ENCODE results near the gene RC3H1.

DNA sequence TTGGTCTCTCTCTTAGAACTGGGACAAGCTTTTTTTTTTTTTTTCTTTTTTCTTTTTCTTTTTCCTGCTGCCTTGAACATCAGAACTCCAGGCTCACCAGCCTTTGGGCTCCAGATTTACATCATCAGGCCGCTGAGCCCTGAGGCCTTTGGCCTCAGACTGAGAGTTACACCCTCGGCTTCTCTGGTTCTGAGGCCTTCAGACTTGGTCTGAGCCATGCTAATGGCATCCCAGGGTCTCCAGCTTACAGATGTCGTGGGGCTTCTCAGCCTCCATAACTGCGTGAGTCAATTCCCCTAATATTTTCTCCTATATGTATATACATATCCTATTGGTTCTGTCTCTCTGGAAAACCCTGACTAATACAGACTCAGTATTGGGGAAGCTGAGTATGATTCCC lies 36.5 kb upstream of the RC3H1 start:
- TF ChIP-seq, protein P1, sequence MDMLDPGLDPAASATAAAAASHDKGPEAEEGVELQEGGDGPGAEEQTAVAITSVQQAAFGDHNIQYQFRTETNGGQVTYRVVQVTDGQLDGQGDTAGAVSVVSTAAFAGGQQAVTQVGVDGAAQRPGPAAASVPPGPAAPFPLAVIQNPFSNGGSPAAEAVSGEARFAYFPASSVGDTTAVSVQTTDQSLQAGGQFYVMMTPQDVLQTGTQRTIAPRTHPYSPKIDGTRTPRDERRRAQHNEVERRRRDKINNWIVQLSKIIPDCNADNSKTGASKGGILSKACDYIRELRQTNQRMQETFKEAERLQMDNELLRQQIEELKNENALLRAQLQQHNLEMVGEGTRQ (IDR thresholded peaks at IDR 0.05): no peak
- TF ChIP-seq SREBF2 (IDR thresholded peaks at IDR 0.05) (no peak), RCOR1 (IDR thresholded peaks at IDR 0.05; ENCODE audit: low read depth, low read length) (no peak)
